HG03066 (cell line): ENCODE measurements around the gene TMEM98.
"Not testable (repeated sequence)": the region's sequence is repeated elsewhere in the genome, so short reads cannot be mapped to it uniquely, and the experiment has no call there.

Experiments used
- ATAC-seq: cut with Tn5 transposase; IDR thresholded peaks from one replicate; pipeline ENCODE4 v1.9.1; 2021; ENCODE audit warnings: low read depth; ENCODE audit not compliant: unreplicated experiment

The TMEM98 gene

GRCh38 chr17:32971171-32971570 is 43.2 kb downstream of the TMEM98 start:
- no peak for ATAC-seq

DNA sequence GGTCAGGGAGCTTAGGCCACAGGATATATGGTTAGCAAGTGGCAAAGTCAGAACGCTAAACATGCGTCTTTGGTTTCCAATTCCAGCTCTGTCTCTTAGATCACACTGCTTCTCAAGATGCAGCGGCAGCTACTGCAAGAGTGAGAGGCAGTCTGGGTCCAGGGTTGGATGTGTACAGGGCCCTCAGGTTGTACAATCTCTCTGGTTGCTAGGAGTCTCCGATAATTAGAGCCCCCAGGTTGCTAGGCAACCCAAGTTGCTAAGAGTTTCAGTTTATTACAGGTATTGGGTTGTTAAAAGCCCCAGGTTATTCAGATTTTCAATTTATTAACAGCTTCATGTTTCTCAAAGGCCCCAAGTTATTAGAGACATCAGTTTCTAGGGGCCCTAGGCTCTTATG is 48.2 kb downstream of the TMEM98 start:
- no peak for ATAC-seq

DNA sequence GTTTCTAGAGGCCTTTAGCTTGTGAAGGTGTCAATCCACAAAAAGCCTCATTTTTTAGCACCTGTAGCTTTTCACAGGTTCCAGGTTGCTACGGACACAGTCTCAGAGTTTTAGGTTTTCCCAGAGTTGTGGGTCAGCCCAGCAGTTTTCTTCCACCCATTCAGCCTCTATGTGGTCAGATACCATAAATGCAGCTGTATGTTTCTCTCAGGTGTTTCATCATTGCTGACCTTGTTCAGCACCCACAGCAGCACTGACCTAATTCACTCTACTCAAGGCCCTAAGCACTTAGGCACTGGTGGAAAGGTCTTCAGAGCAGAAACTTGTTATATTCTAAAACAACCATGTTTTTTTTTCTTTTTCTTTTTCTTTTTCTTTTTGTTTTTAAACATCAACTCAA is 48.7 kb downstream of the TMEM98 start:
- ATAC-seq: no peak

- ATAC-seq: no peak
These were observed 52.3 kb downstream of the TMEM98 start for GRCh38 chr17:32980230-32980629.

DNA sequence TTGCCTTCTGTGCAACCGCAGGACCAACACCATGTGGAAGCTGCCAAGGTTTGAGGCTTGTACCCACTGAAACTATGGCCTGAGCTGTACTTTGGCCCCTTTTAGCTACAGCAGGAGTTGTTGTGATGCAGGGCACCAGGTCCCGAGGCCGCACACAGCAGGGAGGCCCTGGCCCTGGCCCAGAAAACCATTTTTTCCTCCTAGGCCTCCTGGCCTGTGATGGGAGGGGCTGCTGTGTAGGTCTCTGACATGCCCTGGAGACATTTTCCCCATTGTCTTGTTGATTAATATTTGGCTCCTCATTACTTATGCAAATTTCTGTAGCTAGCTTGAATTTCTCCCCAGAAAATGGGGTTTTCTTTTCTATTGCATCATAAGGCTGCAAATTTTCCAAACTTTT is 53.7 kb downstream of the TMEM98 start:
- not testable (repeated sequence) for ATAC-seq

GRCh38 chr17:32985050-32985756 is 57.2 kb downstream of the TMEM98 start:
- no peak for ATAC-seq

DNA sequence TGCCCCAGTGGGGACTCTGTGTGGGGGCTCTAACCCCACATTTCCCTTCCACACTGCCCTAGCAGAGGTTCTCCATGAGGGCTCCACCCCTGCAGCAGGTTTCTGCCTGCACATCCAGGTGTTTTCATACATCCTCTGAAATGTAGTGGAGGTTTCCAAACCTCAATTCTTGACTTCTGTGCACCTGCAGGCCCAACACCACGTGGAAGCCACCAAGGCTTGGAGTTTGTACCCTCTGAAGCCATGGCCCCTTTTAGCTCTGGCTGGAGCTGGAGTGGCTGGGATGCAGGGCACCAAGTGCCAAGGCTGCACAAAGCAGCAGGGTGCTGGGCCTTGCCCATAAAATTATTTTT is 59.5 kb downstream of the TMEM98 start:
- ATAC-seq: not testable (repeated sequence)

DNA sequence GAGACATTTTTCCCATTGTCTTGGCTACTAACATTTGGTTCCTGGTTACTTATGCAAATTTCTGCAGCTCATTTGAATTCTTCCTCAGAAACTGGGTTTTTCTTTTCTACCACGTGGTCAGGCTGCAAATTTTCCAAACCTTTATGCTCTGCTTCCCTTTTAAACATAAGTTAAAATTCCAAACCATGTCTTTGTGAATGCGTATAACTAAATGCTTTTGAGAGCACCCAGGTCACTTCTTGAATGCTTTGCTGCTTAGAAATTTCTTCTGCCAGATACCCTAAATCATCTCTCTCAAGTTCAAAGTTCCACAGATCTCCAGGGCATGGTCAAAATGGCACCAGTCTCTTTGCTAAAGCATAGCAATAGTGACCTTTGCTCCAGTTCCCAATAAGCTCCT is 59.9 kb downstream of the TMEM98 start:
- ATAC-seq: not testable (repeated sequence)

- ATAC-seq: no peak
These were observed 60.6 kb downstream of the TMEM98 start for GRCh38 chr17:32988481-32989101.

DNA sequence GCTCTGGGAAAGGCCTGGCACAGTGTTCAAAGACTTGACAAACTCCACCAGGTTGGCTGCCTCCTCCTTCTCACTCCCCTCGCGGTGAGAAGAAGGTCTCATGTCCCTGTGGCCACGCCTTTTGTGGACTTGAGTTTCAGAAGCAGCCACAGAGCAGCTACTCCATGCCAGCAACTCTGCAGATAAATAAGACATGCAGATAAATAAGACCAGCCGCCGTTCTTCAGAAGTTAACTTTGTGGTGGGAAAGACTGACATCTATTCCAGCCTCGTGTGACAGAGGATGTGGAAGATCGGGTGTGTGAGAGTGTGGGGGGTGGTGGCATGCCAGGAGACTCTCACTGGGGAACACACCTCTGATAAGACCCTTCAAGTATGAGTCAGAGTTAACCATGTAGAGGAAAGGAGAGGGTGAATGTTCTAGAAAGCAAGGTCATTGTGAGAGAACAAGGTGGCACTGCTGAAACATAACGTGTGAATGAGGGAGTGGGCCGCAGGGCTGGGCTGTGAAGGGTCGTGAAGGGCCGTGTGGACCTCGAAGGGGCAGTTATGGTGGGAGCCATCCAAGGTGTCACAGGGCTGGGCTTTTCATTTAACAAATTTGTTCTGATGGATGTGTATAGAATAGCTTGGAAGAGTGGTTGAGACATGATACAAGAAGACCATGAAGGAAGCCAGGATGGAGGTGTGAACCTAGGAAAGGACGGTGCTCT is 64.5 kb downstream of the TMEM98 start:
- no peak for ATAC-seq

GRCh38 chr17:32993977-32994376 is 66.0 kb downstream of the TMEM98 start:
- no peak for ATAC-seq
